ENCODE data around the gene IFT81. TPM values are rescaled to one million over a fixed set of nuclear protein-coding genes. Genes with fewer than 3 reads are reported as not detected.

IFT81 gene
- total and polyA plus RNA-seq, 2 donors (not counting 1 experiment from before 2014, with no cell fraction given) = 0.43 to 6.8 TPM

GRCh38 chr12:110183386-110183785, 59.2 kb downstream of the IFT81 start:
- no peak overlapping the region for H3K27ac ChIP-seq (ENCODE audit: low read length in 2 of 2)
- intact Hi-C loops (cut with micrococcal nuclease) = no loop called here
- TF ChIP-seq EZH2 (IDR thresholded peaks at IDR 0.05; ENCODE audit: borderline replicate concordance, insufficient read depth, low read depth, low read length, poor library complexity, severe bottlenecking) (no peak), CTCF (IDR thresholded peaks at IDR 0.05) (no peak)
- H3K9me3 ChIP-seq (ENCODE audit: control extremely low read depth in 1 of 3, control insufficient read depth in 2 of 3, insufficient read depth in 1 of 3, low read length in 2 of 3) = peaks cover 0 to 10% (median 10%) of the 10 kb centered on the region in 3 donors
- H3K4me1 Mint-ChIP-seq = no peaks in the 10 kb centered on the region
- peaks cover 6% of the 10 kb centered on the region for H3K9me3 Mint-ChIP-seq (ENCODE audit: insufficient read depth)
- no peak overlapping the region for H3K27ac Mint-ChIP-seq
- H3K79me2 ChIP-seq (ENCODE audit: control insufficient read depth, insufficient read depth, low read length) = no peaks in the 10 kb centered on the region
- no peak overlapping the region for H2AFZ ChIP-seq (ENCODE audit: insufficient read depth, low read depth, low read length, poor library complexity, severe bottlenecking)
- ChIA-PET CTCF (no interaction called here), POLR2A (no interaction called here)
- DNase-seq (no peak), ATAC-seq (ENCODE audit: low read depth) (no peak)
- no peaks in the 10 kb centered on the region for H3K4me1 ChIP-seq (ENCODE audit: control insufficient read depth in 2 of 2, insufficient read depth in 2 of 2, low read length in 2 of 2)
- no peak overlapping the region for H3K4me2 ChIP-seq (replicated peaks; ENCODE audit: low read depth, low read length, poor library complexity, severe bottlenecking)
- no peaks in the 10 kb centered on the region for H3K27me3 Mint-ChIP-seq
- H3K4me3 ChIP-seq (ENCODE audit: control extremely low read depth in 1 of 5, extremely low read depth in 1 of 5, insufficient read depth in 1 of 5, low read depth in 2 of 5, low read length in 4 of 5) = no peak overlapping the region
- H3K36me3 ChIP-seq (replicated peaks in 1 of 2; ENCODE audit: control extremely low read depth in 1 of 2, control insufficient read depth in 1 of 2, extremely low read depth in 1 of 2, insufficient read depth in 2 of 2, low read length in 1 of 2) = no peaks in the 10 kb centered on the region
- no peaks in the 10 kb centered on the region for H3K27me3 ChIP-seq (replicated peaks in 1 of 4; ENCODE audit: control extremely low read depth in 1 of 4, control insufficient read depth in 3 of 4, insufficient read depth in 4 of 4, low read length in 3 of 4)
- WGBS (ENCODE audit: insufficient coverage) = 100% methylated on average over 1 of the region's 3 CpGs
- no peak overlapping the region for H3K4me3 Mint-ChIP-seq
- H3K9ac ChIP-seq (ENCODE audit: low read length) = no peak overlapping the region
- H4K20me1 ChIP-seq (ENCODE audit: control insufficient read depth, insufficient read depth, low read length, poor library complexity, severe bottlenecking) = no peaks in the 10 kb centered on the region

GRCh38 chr12:110185626-110186025, 61.5 kb downstream of the IFT81 start:
- Mint-ChIP-seq H3K27ac (no peak overlapping the region), H3K27me3 (no peaks in the 10 kb centered on the region), H3K9me3 (ENCODE audit: insufficient read depth) (peaks cover 6% of the 10 kb centered on the region), H3K4me3 (no peak overlapping the region), H3K4me1 (no peaks in the 10 kb centered on the region)
- TF ChIP-seq CTCF (IDR thresholded peaks at IDR 0.05) = no peak
- no peak for TF ChIP-seq EZH2 (IDR thresholded peaks at IDR 0.05; ENCODE audit: borderline replicate concordance, insufficient read depth, low read depth, low read length, poor library complexity, severe bottlenecking)
- no CpG with 5 or more reads among the region's 2 CpGs for WGBS (ENCODE audit: insufficient coverage)
- H3K36me3 ChIP-seq (replicated peaks in 1 of 2; ENCODE audit: control extremely low read depth in 1 of 2, control insufficient read depth in 1 of 2, extremely low read depth in 1 of 2, insufficient read depth in 2 of 2, low read length in 1 of 2) = no peaks in the 10 kb centered on the region
- H3K4me1 ChIP-seq (ENCODE audit: control insufficient read depth in 2 of 2, insufficient read depth in 2 of 2, low read length in 2 of 2) = no peaks in the 10 kb centered on the region
- no peaks in the 10 kb centered on the region for H3K79me2 ChIP-seq (ENCODE audit: control insufficient read depth, insufficient read depth, low read length)
- DNase-seq (no peak), ATAC-seq (ENCODE audit: low read depth) (no peak)
- intact Hi-C loops (cut with micrococcal nuclease) = no loop called here
- no peak overlapping the region for H3K4me3 ChIP-seq (ENCODE audit: control extremely low read depth in 1 of 5, extremely low read depth in 1 of 5, insufficient read depth in 1 of 5, low read depth in 2 of 5, low read length in 4 of 5)
- POLR2A ChIA-PET = no interaction called here
- H4K20me1 ChIP-seq (ENCODE audit: control insufficient read depth, insufficient read depth, low read length, poor library complexity, severe bottlenecking) = no peaks in the 10 kb centered on the region
- no peak overlapping the region for H2AFZ ChIP-seq (ENCODE audit: insufficient read depth, low read depth, low read length, poor library complexity, severe bottlenecking)
- CTCF ChIA-PET = no interaction called here
- no peak overlapping the region for H3K27ac ChIP-seq (ENCODE audit: low read length in 2 of 2)
- H3K4me2 ChIP-seq (replicated peaks; ENCODE audit: low read depth, low read length, poor library complexity, severe bottlenecking) = no peak overlapping the region
- H3K27me3 ChIP-seq (replicated peaks in 1 of 4; ENCODE audit: control extremely low read depth in 1 of 4, control insufficient read depth in 3 of 4, insufficient read depth in 4 of 4, low read length in 3 of 4) = no peaks in the 10 kb centered on the region
- H3K9me3 ChIP-seq (ENCODE audit: control extremely low read depth in 1 of 3, control insufficient read depth in 2 of 3, insufficient read depth in 1 of 3, low read length in 2 of 3) = peaks cover 0 to 10% (median 10%) of the 10 kb centered on the region in 3 donors
- no peak overlapping the region for H3K9ac ChIP-seq (ENCODE audit: low read length)

All from B cell (primary cell).